Activated CD8-positive, alpha-beta memory T cell treated with anti-CD3 and anti-CD28 coated beads for 36 hours (primary cell): ENCODE measurements around the gene ALDH5A1. TPM values are rescaled to one million over a fixed set of nuclear protein-coding genes. Genes with fewer than 3 reads are reported as not detected.
"Not testable (repeated sequence)": the region's sequence is repeated elsewhere in the genome, so short reads cannot be mapped to it uniquely, and the experiment has no call there.

Experiments
- CTCF ChIA-PET: fragments of 350-600 bp; sonication (Branson Sonifier 250); formaldehyde crosslinking; loops from one replicate; lab custom pipeline; 2021; ENCODE audit warnings: antibody characterized with exemption; lab: Charles Lee
- POLR2A ChIA-PET: fragments of 350-600 bp; sonication (Branson Sonifier 250); formaldehyde crosslinking; loops from one replicate; lab custom pipeline; 2021; ENCODE audit warnings: antibody characterized with exemption; lab: Charles Lee
- total RNA-seq, 2 experiments: library from RNA; stranded (reverse); gene quantifications; one replicate each; pipeline ENCODE4 v1.2.3, GENCODE V29; 2021

ALDH5A1 gene
- total RNA-seq, 2 experiments from 2014 or later, result 14.7 to 16.1 TPM

- ChIA-PET POLR2A (interaction anchor here (0.7 kb wide), 1 partner anchor 58 kb away, joined by 3 read pairs; no protein-coding TSS in a partner anchor), CTCF (no interaction called here)
These were observed 13.3 kb upstream of the ALDH5A1 start for GRCh38 chr6:24481449-24481848.

DNA sequence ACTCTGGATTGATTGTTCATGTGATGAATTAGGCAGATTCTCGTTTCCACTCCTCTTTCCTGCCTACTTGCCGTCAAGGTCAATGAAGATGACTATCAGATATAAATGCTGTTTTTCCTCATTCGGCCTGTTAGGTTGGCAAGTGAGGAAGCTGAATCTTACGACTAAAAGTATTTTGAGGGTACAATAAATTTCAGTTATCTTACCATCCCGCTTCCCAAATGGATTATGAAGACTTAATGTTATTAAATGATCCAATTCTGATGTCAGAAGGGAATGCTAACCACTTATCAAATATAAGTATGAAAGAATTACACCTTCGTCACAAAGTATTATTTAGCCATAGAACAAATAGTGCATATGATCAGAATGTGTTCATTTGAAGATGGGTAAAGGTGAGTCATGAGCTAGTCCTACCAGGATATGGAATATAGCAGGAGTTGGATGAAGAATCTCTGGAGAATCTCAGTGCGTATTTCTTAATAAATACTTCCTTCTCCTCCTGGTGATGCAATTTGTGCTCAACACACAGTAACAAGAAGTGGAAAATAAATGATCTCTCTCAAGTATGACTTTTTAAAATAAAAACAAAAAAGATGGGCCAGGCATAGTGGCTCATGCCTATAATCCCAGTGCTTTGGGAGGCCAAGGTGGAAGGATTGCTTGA lies 10.0 kb upstream of the ALDH5A1 start:
- POLR2A ChIA-PET, result no interaction called here
- CTCF ChIA-PET, result no interaction called here

- ChIA-PET CTCF (no interaction called here), POLR2A (no interaction called here)
These were observed 8.7 kb upstream of the ALDH5A1 start for GRCh38 chr6:24486065-24486464.

DNA sequence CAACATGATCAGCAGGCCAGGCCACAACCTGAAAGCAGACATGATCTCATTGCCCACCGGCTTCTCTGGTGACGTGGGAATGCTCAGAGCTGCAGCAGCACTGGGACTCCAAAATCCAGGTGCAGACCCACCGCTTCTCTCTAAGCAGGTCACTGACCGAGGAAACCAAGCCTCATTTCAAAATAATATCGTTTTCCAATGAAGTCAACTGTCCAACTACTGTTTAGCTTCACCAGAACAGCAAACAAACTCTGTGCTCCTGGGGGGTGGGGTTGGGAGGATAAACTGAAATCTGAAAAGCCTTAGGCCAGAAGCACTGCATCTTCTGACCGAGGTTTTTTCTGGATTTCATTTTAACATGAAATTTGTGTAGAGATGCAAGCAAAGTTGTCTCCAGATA lies 5.3 kb upstream of the ALDH5A1 start, which contains the start of gene GPLD1:
Gene GPLD1 (minus strand): TSS at position 109 of the 400 bp plus-strand sequence. CDS start 67 bp downstream, at position 42.
- ChIA-PET CTCF (no interaction called here), POLR2A (no interaction called here)

GRCh38 chr6:24489881-24490280 lies 4.9 kb upstream of the ALDH5A1 start:
- ChIA-PET POLR2A (no interaction called here), CTCF (no interaction called here)

DNA sequence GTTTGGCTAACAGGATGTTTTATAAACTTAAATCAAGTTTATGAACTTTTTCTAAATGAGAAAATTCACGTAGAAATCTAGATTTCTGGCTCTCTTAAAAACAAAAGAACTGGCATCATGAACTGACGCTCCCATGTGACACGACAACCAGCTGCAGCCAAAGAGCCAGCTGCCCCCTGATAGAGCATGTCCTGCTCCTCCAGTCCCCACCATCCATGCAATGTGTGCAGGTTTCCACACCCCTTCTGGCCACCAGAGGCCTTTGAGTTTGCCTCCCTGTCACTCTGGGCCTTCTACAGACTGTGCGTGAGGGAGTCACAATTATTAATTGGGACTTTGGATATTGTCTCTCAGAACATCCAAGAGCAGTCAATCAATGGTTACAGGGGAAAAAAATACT lies 3.8 kb upstream of the ALDH5A1 start:
- POLR2A ChIA-PET, result no interaction called here
- CTCF ChIA-PET, result no interaction called here

GRCh38 chr6:24492475-24492874 lies 2.3 kb upstream of the ALDH5A1 start:
- CTCF ChIA-PET, result no interaction called here
- POLR2A ChIA-PET, result no interaction called here

- POLR2A ChIA-PET, result interaction anchor here (0.6 to 1.0 kb wide), 3 partner anchors 172 to 210 kb away, joined by 3 read pairs; no protein-coding TSS in a partner anchor
- CTCF ChIA-PET, result interaction anchor here (0.5 to 1.6 kb wide), 4 partner anchors 15 to 63 kb away, joined by 3 to 4 read pairs (median 4); no protein-coding TSS in a partner anchor
These were observed 586 bp upstream of the ALDH5A1 start for GRCh38 chr6:24493945-24494820.

DNA sequence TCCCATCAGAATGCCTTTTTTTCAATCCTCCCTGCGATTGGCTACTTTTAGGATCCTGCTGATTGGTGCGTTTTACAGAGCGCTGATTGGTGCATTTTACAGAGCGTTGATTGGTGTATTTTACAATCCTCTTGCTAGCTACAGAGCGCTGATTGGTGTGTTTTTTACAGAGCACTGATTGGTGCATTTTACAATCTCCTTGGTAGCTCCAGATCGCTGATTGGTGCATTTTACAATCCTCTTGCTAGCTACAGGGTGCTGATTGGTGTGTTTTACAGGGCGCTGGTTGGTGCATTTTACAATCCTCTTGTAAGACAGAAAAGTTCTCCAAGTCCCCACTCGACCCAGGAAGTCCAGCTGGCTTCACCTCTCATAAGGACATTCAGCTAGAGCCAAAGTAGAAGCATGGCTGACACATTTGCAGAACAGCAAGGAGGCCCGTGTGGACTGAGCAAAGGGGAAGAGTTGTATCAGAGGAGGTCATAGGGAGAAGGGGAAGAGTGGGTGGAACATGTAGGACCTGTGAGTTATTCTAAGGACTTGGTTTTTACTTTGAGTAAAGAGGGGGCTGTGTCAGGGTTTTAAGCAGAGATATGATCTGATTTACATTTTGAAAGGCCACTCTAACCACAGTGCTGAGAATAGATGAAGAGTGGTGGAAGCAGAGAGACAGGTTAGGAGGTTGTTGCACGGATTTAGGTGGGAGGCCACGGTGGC lies 2.6 kb downstream of the ALDH5A1 start:
- ChIA-PET CTCF (no interaction called here), POLR2A (no interaction called here)

GRCh38 chr6:24500683-24501082 lies 5.9 kb downstream of the ALDH5A1 start:
- POLR2A ChIA-PET, result no interaction called here
- CTCF ChIA-PET, result interaction anchor here (1.1 kb wide), 1 partner anchor 22 kb away, joined by 4 read pairs; no protein-coding TSS in a partner anchor

DNA sequence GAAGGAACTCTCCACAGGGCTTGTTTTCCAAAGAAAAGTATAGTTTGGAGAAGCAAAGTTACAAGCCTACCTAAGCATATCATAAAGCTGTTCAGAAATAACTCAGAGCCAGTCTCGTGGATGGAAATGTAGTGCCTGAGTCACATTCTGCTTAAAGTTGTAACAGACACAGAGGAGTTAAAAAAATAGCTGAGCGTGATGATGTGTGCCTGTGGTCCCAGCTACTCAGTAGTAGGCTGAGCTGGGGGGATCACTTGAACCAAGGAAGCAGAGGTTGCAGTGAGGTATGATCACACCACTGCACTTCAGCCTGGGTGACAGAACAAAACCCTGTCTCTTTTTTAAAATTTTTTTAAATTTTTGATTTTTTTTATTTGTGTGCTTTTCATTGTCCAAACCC lies 6.6 kb downstream of the ALDH5A1 start:
- POLR2A ChIA-PET, result no interaction called here

DNA sequence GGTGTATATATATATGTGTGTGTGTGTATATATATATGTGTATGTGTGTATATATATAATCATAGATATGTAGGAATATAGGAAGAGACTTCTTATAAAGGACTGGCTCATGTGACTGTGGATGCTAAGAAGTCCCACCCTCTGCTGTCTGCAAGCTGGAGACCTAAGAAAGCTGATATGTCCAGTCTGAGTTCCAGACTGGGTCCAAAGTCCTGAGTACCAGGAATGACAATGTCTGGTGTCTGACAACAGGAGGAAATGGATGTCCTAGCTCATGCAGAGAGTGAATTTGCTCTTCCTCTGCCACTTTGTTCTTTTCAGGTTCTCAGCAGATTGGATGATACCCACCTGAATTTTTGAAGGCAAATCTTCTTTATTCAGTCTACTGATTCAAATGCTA lies 7.1 kb downstream of the ALDH5A1 start:
- ChIA-PET CTCF (no interaction called here), POLR2A (no interaction called here)

More for the DNA sequence above, 6.6 kb downstream of the ALDH5A1 start:
- CTCF ChIA-PET, result interaction anchor here (1.1 kb wide), 1 partner anchor 21 kb away, joined by 4 read pairs; no protein-coding TSS in a partner anchor

GRCh38 chr6:24504287-24504648 lies 9.5 kb downstream of the ALDH5A1 start:
- POLR2A ChIA-PET, result no interaction called here
- CTCF ChIA-PET, result no interaction called here

DNA sequence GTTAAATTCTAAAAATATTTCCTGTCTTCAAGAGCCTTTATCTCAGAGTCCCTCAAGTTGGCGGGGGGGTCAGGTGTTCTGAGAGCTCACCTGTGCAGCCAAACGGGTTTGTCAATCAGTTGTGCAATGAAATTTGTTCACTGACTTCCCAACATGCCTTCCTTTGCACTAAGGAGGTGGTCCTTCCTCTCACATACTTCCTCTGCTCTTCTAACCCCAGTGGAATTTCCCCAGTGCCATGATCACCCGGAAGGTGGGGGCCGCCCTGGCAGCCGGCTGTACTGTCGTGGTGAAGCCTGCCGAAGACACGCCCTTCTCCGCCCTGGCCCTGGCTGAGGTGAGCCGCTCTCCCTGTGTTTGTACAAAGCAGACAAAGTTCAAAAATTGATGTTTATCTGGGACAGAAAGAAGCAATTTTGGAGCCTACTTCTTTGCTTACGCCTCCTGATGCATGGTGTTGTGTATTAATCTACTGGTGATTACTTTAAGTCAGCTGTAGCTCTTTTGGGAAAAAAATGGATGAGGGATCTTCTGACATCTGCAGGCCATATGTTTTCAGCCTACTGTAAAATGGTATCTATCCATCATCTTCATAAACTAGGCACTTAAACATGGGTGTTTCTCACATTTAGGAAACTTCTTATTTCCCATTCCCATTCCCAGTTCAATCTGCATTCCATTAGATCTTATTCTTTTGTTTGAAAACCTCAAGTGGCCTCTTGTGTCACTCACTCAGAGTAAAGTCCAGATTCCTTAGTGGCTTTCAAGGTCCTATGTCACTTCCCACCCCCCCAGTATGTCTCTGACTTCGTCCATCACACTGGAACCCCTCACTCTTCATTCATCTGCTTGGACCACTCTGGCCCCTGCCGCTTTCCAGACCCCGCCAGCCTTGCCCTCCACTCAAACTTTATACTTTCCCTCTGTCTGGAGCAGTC lies 10.1 kb downstream of the ALDH5A1 start:
- ChIA-PET CTCF (no interaction called here), POLR2A (no interaction called here)

DNA sequence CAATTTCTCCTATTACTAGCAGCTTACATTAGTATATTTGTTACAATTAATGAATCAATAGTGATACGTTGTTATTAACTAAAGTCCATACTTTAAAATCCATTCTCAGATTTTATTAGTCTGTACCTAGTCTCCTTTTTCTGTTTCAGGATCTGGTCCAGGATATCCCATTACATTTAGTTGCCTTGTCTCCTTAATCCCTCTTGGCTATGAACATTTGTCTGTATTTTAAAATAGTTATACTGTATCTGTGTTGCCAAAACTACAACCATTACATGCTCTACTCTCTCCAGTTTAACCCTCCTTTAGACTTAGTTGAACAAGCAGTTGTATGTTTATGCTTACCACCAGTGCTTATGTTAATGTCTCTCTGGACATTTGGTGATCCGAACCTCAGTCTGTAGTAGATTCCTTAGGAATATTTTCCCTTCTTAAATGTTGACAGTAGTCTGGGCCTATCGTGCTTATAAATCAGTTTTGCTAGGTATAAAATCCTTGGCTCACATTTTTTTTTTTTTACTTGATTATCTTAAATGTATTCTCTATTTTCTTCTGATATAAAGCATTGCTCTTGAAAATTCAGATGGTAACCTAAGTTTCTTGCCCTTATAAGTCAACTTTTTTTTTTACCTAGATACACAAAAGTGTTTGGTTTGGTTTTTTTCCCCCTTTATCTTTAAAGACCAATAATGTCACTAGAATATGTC lies 12.2 kb downstream of the ALDH5A1 start:
- CTCF ChIA-PET, result no interaction called here
- POLR2A ChIA-PET, result no interaction called here

DNA sequence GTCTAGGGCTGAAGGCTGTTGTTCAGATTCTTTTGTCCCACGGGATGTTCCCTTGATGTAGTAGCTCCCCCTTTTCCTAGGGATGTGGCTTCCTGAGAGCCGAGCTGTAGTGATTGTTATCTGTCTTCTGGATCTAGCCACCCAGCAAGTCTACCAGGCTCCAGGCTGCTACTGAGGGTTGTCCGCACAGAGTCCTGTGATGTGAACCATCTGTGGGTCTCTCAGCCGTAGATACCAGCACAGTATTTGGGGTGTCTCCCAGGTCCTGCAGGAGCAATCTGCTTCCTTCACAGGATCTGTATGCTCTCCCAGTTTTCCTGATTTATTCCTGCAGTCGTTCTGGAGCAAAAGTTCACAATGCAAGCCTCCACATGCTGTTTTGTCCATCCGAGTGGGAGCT lies 17.2 kb downstream of the ALDH5A1 start:
- CTCF ChIA-PET, POLR2A ChIA-PET: not testable (repeated sequence)

- CTCF ChIA-PET, result no interaction called here
- POLR2A ChIA-PET, result no interaction called here
These were observed 18.8 kb downstream of the ALDH5A1 start for GRCh38 chr6:24513602-24514001.
